ENCODE data around the gene MSMO1.

GRCh38 chr4:165319030-165319429 lies 8.4 kb upstream of the MSMO1 start:
- TF ChIP-seq CTCF (IDR thresholded peaks at IDR 0.05): no peak
- TF ChIP-seq POLR2A (IDR thresholded peaks at IDR 0.05): no peak

Data from heart left ventricle (tissue), 13 donors.